G401 (cell line): ENCODE results near the gene GRP. TPM values are rescaled to one million over a fixed set of nuclear protein-coding genes. Genes with fewer than 3 reads are reported as not detected.
A peak's percentile ranks its signal among the peaks of the same experiment; 100 is the strongest.
"Not testable (repeated sequence)": the region's sequence is repeated elsewhere in the genome, so short reads cannot be mapped to it uniquely, and the experiment has no call there.

Experiments
- DNase-seq: peaks from one replicate; pipeline ENCODE4 v3.0.0-alpha.2; 2015; ENCODE audit warnings: low spot score
- in situ Hi-C: cut with HindIII; loops from 2 replicates; pipeline ENCODE4 v1.10.0; 2016; ENCODE audit warnings: low sequenced_read_pairs, mixed read lengths
- total RNA-seq: library from RNA; depleted of rRNA; stranded (reverse); fragments of >200 nt; shearing (Covaris generic); gene quantifications from 2 replicates; pipeline ENCODE4 v1.2.3, GENCODE V29; 2014

The GRP gene
- total RNA-seq, 1 experiment from 2014 or later, result not detected

GRCh38 chr18:59222341-59222740, 2.4 kb downstream of the GRP start:
- no peak for DNase-seq
- in situ Hi-C loops, result no loop called here

GRCh38 chr18:59228351-59228750, 8.4 kb downstream of the GRP start:
- no peak for DNase-seq
- in situ Hi-C loops, result no loop called here

DNA sequence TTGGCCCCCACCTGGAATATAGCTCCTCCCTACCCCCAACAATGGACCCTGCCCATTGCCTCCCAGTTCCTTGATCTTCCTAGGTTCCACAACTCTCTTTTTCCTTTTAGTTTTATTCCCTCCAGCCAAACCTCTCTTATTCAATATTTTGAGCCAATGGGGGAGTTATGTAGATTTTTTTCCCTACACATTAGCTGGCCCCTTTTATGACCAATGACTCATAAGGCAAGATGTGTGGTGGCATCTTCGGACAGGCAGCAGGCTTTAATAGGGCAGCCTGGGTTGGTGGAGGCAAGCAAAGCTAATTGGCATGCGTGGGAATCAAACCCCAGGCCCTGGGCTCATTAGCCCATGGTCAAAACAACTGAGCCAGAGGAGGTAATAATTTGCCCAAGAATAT, 9.2 kb downstream of the GRP start:
- in situ Hi-C loops, result no loop called here
- DNase-seq, result no peak

- in situ Hi-C loops, result no loop called here
Measured at GRCh38 chr18:59229701-59230443, 9.9 kb downstream of the GRP start.

GRCh38 chr18:59231114-59231513, 11.2 kb downstream of the GRP start:
- in situ Hi-C loops, result no loop called here

More at GRCh38 chr18:59229701-59230443, 9.9 kb downstream of the GRP start:
- DNase-seq, result no peak

DNA sequence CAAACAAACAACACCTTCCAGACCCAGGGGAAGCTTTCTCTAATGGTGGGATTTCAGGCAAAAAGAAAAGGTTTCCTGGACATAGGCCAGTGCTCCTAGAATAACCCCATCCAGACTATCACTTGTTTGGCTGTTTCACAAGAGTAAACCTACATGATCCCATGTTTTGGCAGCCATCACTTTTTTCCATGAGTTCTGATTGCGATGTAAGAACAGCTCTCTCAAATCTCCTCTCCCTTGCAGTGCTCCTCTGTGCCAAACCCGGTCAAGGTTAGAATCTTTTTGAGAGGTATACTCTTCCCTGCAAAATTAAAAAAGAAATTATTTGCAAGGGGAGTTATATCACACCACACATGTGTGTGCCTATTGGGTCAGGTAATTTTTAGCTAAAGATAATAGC, 11.9 kb downstream of the GRP start:
- DNase-seq, result no peak
- in situ Hi-C loops, result no loop called here

More at GRCh38 chr18:59231114-59231513, 11.2 kb downstream of the GRP start:
- DNase-seq, result no peak

DNA sequence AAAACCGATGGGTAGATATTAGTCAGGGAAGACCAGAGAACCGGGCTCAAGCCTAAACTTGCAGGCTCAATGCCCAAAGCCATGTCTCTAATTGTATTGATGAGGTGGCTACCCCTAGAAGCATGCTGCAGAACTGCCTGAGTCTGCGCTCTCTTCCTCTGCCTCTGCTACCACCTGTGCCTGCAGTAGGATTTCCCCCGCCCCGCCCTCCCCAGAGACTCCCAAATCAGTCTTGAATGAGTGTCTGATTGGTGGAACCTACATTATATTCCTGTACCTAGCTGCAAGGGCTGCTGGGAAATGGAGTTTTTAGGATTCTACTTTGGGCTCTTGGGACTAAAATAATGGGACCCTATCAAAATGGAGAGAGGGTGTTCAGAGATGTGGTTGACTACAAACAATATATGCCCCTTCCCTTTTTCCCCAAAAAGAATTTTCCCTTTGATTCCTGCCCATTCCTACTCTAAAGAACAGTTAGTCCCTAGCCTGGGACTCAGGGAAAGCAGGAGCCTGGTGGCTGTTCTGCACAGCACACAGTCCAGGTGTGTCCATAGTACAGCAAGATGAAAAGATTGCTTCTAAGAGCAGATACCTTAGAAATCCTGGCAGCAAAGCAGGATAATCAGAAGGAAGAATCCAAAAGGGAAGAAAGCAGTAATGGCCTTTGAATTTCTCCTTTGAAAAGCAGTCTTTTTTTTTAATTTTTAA, 12.5 kb downstream of the GRP start:
- in situ Hi-C loops, result no loop called here
- no peak for DNase-seq

DNA sequence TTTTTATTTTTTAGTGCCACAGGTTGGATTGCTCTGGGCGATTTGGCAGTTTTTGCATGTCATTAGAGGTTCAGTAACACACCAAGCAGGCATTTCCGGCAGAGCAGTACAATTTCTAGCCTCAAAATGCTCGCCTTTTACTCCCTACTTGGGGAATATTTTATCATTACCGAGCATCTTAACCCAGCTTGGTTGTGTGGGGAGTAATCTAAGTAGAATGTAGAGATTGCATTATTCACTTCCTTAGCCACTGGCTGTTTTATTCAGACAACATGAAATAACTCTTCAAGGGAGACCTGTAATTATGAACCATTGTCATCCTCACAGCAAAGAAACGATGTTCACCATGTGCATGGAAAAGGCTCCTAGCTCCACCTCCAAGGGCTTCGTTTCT, 13.1 kb downstream of the GRP start:
- in situ Hi-C loops, result no loop called here
- no peak for DNase-seq

GRCh38 chr18:59238385-59238784, 18.4 kb downstream of the GRP start:
- in situ Hi-C loops, result no loop called here
- no peak for DNase-seq

DNA sequence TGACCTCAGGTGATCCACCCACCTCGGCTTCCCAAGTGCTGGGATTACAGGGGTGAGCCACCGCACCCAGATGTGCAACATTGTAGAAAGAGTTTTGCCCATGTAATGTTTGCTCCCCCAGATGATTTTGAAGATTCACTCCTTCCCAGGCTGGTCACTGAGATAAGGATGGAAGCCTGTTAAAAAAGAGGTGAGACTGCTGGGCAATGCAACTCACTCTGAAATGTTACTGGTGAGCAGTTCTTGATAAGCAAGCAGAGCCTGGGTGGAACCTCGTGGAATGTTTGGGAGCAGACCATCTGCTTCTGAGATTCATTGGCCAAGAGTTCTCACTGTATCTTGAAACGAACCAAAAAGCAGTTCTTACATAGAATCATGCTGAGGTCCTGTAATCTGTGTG, 19.7 kb downstream of the GRP start:
- no peak for DNase-seq
- in situ Hi-C loops, result no loop called here

DNA sequence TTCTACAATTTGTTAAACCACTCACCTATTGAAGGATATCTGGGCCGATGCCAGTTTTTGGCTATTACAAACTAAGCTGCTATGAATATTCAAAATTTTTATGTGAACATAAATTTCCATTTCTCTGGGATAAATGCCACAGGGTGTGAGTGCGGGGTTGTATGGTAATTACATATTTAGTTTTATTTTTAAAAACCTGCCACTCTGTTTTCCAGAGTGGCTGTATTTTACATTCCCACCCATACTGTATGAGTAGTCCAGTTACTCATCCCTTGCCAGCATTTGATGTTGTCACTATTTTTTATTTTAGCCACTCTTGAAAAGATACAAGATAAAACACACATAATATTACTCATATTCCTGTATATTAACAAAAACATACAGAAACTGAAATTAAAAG, 22.9 kb downstream of the GRP start:
- in situ Hi-C loops, result no loop called here
- no peak for DNase-seq

- in situ Hi-C loops, result no loop called here
- no peak for DNase-seq
Measured at GRCh38 chr18:59246796-59247195, 26.8 kb downstream of the GRP start.

DNA sequence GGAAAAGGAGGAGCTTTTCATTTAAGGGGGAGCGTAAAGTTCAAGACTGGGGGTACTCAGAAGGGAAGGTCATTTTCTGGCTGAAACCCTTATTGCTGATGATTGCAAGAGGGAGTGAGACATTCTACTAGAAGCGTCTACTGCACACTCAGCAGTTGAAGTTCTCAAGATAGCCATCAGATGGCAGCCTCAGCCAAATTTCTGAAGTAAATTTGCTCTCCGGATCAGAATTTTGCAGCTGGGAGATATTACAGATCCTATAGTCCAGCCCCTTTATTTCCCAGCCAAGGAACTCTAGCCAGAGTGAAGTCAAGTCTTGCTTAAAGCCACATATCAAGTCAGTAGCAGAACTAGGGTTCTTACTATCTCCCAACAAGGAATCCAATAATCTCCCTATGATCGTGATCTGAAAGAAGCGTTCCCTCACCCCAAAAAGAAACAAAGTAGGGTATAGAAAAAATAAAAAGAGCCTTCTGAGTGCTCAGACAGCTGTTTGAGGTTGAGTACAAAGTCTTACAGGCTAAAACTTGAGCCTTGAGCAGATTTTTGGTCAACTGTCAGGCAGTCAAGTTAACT, 29.3 kb downstream of the GRP start:
- in situ Hi-C loops, result no loop called here
- DNase-seq, result peak; percentile 67

- DNase-seq, in situ Hi-C loops: not testable (repeated sequence)
Measured at GRCh38 chr18:59255491-59255890, 35.5 kb downstream of the GRP start.

DNA sequence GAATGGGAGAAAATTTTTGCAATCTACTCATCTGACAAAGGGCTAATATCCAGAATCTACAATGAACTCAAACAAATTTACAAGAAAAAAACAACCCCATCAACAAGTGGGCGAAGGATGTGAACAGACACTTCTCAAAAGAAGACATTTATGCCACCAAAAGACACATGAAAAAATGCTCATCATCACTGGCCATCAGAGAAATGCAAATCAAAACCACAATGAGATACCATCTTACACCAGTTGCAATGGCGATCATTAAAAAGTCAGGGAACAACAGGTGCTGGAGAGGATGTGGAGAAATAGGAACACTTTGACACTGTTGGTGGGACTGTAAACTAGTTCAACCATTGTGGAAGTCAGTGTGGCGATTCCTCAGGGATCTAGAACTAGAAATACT, 41.9 kb downstream of the GRP start:
- DNase-seq, in situ Hi-C loops: not testable (repeated sequence)

DNA sequence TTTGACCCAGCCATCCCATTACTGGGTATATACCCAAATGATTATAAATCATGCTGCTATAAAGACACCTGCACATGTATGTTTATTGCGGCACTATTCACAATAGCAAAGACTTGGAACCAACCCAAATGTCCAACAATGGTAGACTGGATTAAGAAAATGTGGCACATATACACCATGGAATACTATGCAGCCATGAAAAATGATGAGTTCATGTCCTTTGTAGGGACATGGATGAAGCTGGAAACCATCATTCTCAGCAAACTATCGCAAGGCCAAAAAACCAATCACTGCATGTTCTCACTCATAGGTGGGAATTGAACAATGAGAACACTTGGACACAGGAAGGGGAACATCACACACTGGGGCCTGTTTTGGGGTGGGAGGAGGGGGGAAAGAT, 42.3 kb downstream of the GRP start:
- in situ Hi-C loops, result not testable (repeated sequence)

DNA sequence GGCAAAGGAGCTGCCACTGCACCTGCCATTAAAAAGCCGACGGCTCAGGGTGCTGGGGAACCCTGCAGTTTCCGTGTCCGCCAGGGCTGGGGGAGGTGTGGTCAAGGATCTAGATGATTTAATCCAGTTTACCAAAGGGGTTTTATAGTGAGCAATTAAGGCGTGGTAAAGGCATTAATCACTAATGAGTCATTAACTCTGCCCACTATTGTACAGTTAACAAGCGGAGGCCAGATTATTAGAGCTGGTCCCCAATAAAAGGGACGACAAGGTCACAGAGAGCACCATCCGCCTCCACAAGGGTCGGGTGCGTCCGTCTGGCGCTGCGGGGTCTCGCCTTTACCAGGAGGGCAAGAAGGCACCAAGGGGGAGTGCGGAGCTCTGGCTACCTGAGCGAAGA, 43.7 kb downstream of the GRP start:
- in situ Hi-C loops, result no loop called here
- no peak for DNase-seq

More for the DNA sequence above, 42.3 kb downstream of the GRP start:
- not testable (repeated sequence) for DNase-seq

DNA sequence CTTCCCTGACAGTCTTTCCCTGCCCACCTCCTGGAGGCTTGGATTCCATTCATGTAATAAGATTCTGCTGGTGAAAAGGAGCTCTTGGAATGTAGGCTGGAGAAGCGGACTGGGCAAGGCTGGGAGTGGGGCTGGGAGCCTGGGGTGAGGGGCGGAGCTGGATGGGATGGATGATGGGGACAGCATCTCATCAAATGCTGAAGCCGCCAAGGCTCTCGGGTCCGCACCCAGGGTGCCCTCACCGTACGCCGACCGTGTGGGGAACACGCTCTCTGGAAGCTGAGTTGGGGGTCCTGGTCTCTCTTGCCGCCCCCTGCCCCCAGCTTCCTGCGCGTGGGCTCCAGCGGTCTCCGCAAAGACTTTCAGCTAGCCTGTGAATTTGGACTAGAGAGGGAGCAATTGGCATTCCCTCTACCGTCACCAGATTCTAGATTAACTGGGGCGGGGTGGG, 44.2 kb downstream of the GRP start:
- in situ Hi-C loops, result no loop called here
- no peak for DNase-seq

DNA sequence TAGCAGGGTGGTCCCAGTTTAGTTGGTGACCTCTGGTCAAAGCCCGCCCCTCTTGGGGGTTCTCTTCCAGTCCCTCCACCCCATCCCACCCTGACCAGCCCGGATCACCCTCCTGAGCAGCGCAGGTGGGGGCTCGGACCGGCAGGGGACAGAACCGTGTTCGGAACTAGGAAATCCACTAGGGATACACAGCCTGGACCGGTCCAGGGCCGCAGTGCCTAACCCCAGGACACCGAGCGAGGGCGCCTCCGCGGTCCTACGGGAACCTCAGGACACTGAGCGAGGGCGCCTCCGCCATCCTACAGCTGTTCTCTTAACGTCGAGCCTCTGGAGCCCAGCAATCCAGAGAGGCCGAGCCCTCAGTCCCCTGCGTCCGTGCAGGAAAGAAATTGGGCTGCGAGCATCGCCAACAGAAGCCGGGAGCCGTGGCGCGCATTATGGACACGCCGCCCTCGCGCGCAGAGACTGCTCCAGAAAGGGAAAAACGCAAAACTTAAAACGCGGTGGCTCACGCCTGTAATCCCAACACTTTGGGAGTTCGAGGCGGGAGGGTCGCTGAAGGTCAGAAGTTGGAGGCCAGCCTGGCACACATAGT, 44.8 kb downstream of the GRP start:
- no peak for DNase-seq
- in situ Hi-C loops, result no loop called here
